ENCODE results near the gene ZWILCH.
A peak's percentile ranks its signal among the peaks of the same experiment; 100 is the strongest.
"Not testable (repeated sequence)": the region's sequence is repeated elsewhere in the genome, so short reads cannot be mapped to it uniquely, and the experiment has no call there.

ZWILCH gene

GRCh38 chr15:66488525-66488924 lies 16.6 kb upstream of the ZWILCH start:
- no peak for DNase-seq (ENCODE audit: low read depth)

- DNase-seq (ENCODE audit: low read depth) = no peak
Measured at GRCh38 chr15:66489179-66489791, 15.8 kb upstream of the ZWILCH start.

- DNase-seq (ENCODE audit: low read depth) = no peak
Measured at GRCh38 chr15:66491846-66492245, 13.3 kb upstream of the ZWILCH start.

- DNase-seq (ENCODE audit: low read depth) = no peak
Measured at GRCh38 chr15:66494262-66494661, 10.9 kb upstream of the ZWILCH start.

GRCh38 chr15:66496951-66497501 lies 8.1 kb upstream of the ZWILCH start:
- no peak for DNase-seq (ENCODE audit: low read depth)

GRCh38 chr15:66497502-66498455 lies 7.3 kb upstream of the ZWILCH start, which contains the start of gene SNAPC5:
TSS of gene SNAPC5 (minus strand) at chr15:66497762. CDS start at chr15:66497731, 31 bp downstream.
- DNase-seq (ENCODE audit: low read depth) = peak; percentile 93

- peak; percentile 50 for DNase-seq (ENCODE audit: low read depth)
Measured at GRCh38 chr15:66498501-66499386, 6.4 kb upstream of the ZWILCH start.

GRCh38 chr15:66500346-66500745 lies 4.8 kb upstream of the ZWILCH start:
- not testable (repeated sequence) for DNase-seq (ENCODE audit: low read depth)

- no peak for DNase-seq (ENCODE audit: low read depth)
Measured at GRCh38 chr15:66502491-66502890, 2.6 kb upstream of the ZWILCH start.

GRCh38 chr15:66503041-66503648 lies 2.0 kb upstream of the ZWILCH start:
- DNase-seq (ENCODE audit: low read depth) = peak; percentile 27

GRCh38 chr15:66503780-66504562 lies 1.2 kb upstream of the ZWILCH start:
- peak; percentile 19 for DNase-seq (ENCODE audit: low read depth)

GRCh38 chr15:66505430-66505811 lies 295 bp downstream of the ZWILCH start:
- no peak for DNase-seq (ENCODE audit: low read depth)

- DNase-seq (ENCODE audit: low read depth) = peak; percentile 3
Measured at GRCh38 chr15:66505818-66506217, 692 bp downstream of the ZWILCH start.

GRCh38 chr15:66508293-66508883 lies 3.3 kb downstream of the ZWILCH start:
- DNase-seq (ENCODE audit: low read depth) = no peak

GRCh38 chr15:66514586-66514985 lies 9.5 kb downstream of the ZWILCH start:
- no peak for DNase-seq (ENCODE audit: low read depth)

- DNase-seq (ENCODE audit: low read depth) = peak; percentile 55
Measured at GRCh38 chr15:66515901-66516322, 10.8 kb downstream of the ZWILCH start.

GRCh38 chr15:66523926-66524325 lies 18.8 kb downstream of the ZWILCH start:
- DNase-seq (ENCODE audit: low read depth) = no peak

- DNase-seq (ENCODE audit: low read depth) = no peak
Measured at GRCh38 chr15:66524838-66525237, 19.7 kb downstream of the ZWILCH start.

GRCh38 chr15:66535056-66535455 lies 29.9 kb downstream of the ZWILCH start:
- no peak for DNase-seq (ENCODE audit: low read depth)

- no peak for DNase-seq (ENCODE audit: low read depth)
Measured at GRCh38 chr15:66542896-66543295, 37.8 kb downstream of the ZWILCH start.

All from EH (cell line).